Kidney (tissue), 14 donors: ENCODE data around the gene SECTM1. TPM values are rescaled to one million over a fixed set of nuclear protein-coding genes. Genes with fewer than 3 reads are reported as not detected.
A peak's percentile ranks its signal among the peaks of the same experiment; 100 is the strongest.

Experiments
- DNase-seq, 5 donors: peaks; one replicate each; pipeline ENCODE4 v3.0.0-alpha.2; 2013 to 2020
- FAIRE-seq: peaks from 2 replicates; lab custom pipeline; 2012; peaks lifted over from hg19 to GRCh38; lab: Jason Lieb, UNC
- H3K27ac ChIP-seq, 2 donors: one replicate each; pipeline ENCODE4 v1.7.0; 2013; ENCODE audit warnings: low read depth in 2 of 2, low read length in 2 of 2, inconsistent platforms in 1 of 2
- H3K27me3 ChIP-seq: one replicate; pipeline ENCODE4 v1.7.1; 2013; ENCODE audit warnings: low read length, inconsistent platforms; ENCODE audit not compliant: control insufficient read depth, insufficient read depth
- H3K36me3 ChIP-seq, 3 donors: one replicate each; pipeline versions ENCODE4 v1.7.0 to v1.7.1; 2013; ENCODE audit warnings: low read length in 3 of 3, control low read depth in 1 of 3, inconsistent platforms in 1 of 3; ENCODE audit not compliant: insufficient read depth in 3 of 3, control insufficient read depth in 2 of 3
- H3K4me1 ChIP-seq, 3 donors: one replicate each; pipeline versions ENCODE4 v1.7.0 to v1.7.1; 2013; ENCODE audit warnings: low read length in 3 of 3, inconsistent platforms in 1 of 3, low read depth in 1 of 3; ENCODE audit not compliant: control insufficient read depth in 2 of 3, insufficient read depth in 2 of 3
- H3K4me3 ChIP-seq, 3 donors: one replicate each; pipeline versions ENCODE4 v1.7.0 to v1.8.1; 2013; ENCODE audit warnings: low read length in 3 of 3, control low read depth in 1 of 3, inconsistent platforms in 1 of 3
- H3K9ac ChIP-seq, 3 donors: one replicate each; pipeline versions ENCODE4 v1.7.0 to v1.7.1; 2013; ENCODE audit warnings: low read length in 3 of 3, control low read depth in 1 of 3, inconsistent platforms in 1 of 3
- H3K9me3 ChIP-seq, 3 donors: one replicate each; pipeline versions ENCODE4 v1.7.0 to v1.7.1; 2013; ENCODE audit warnings: low read length in 3 of 3, control low read depth in 1 of 3, inconsistent platforms in 1 of 3; ENCODE audit not compliant: control insufficient read depth in 2 of 3, insufficient read depth in 1 of 3
- intact Hi-C: fragments of 100-400 bp; cut with DNase I; formaldehyde crosslinking; loops from one replicate; pipeline ENCODE4 v1.11.1; 2022
- polyA plus RNA-seq: library from polyadenylated mRNA; stranded (reverse); fragments of 350-450 nt; fragmentation: Illumina TruSeq; extraction: RNeasy Lipid Tissue Mini Kit (QIAGEN cat#74804); gene quantifications from one replicate; pipeline ENCODE4 v1.2.3, GENCODE V29; 2014; ENCODE audit warnings: low read depth, low replicate concordance; ENCODE audit not compliant: insufficient read depth
- total RNA-seq: library from RNA; stranded (reverse); fragmentation: NEBNext Ultra II Directional; extraction: Animal tissue kit (Norgen Biotek cat#: 25700); gene quantifications from one replicate; pipeline ENCODE4 v1.2.1, GENCODE V29; 2021
- TF ChIP-seq, protein P1 (sequence below): IDR thresholded peaks from 3 replicates; pipeline ENCODE4 v1.5.1; 2012; ENCODE audit warnings: mild to moderate bottlenecking, moderate library complexity, borderline replicate concordance; ENCODE audit not compliant: insufficient read depth; ENCODE audit errors: extremely low read depth
- donor health status: control.
- donor health status: control.
- donor health status: control.
- donor health status: control.
- donor health status: control.
- donor health status: DM: yes; HTN: yes; CAD: no.
- donor health status: Normal renal cell carcinoma (clear cell type).

The SECTM1 gene
- total and polyA plus RNA-seq, 2 donors from 2014 or later, result 15.4 to 87.5 TPM

- Histone ChIP-seq H3K36me3 (no peaks in the 10 kb centered on the region), H3K27me3 (peaks cover 3% of the 10 kb centered on the region), H3K9me3 (no peaks in the 10 kb centered on the region), H3K4me1 (peaks cover 0 to 8% (median 0%) of the 10 kb centered on the region in 3 donors), H3K27ac (no peak overlapping the region), H3K9ac (no peak overlapping the region), H3K4me3 (no peak overlapping the region)
- intact Hi-C loops, result loop anchor here (5.0 to 10.0 kb wide), 2 partner anchors 190 to 417 kb away; no protein-coding TSS in a partner anchor
- FAIRE-seq, result no peak
- TF ChIP-seq, protein P1, sequence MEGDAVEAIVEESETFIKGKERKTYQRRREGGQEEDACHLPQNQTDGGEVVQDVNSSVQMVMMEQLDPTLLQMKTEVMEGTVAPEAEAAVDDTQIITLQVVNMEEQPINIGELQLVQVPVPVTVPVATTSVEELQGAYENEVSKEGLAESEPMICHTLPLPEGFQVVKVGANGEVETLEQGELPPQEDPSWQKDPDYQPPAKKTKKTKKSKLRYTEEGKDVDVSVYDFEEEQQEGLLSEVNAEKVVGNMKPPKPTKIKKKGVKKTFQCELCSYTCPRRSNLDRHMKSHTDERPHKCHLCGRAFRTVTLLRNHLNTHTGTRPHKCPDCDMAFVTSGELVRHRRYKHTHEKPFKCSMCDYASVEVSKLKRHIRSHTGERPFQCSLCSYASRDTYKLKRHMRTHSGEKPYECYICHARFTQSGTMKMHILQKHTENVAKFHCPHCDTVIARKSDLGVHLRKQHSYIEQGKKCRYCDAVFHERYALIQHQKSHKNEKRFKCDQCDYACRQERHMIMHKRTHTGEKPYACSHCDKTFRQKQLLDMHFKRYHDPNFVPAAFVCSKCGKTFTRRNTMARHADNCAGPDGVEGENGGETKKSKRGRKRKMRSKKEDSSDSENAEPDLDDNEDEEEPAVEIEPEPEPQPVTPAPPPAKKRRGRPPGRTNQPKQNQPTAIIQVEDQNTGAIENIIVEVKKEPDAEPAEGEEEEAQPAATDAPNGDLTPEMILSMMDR, result no peak
- DNase-seq, result no peak
These were observed 23.8 kb upstream of the SECTM1 start for GRCh38 chr17:82357394-82357793.

GRCh38 chr17:82356845-82357355 is 23.3 kb upstream of the SECTM1 start:
- no peak for FAIRE-seq
- Histone ChIP-seq H3K4me3 (no peak overlapping the region), H3K27ac (no peak overlapping the region), H3K36me3 (no peaks in the 10 kb centered on the region), H3K9me3 (no peaks in the 10 kb centered on the region), H3K27me3 (peaks cover 3% of the 10 kb centered on the region), H3K9ac (no peak overlapping the region), H3K4me1 (peaks cover 0 to 8% (median 0%) of the 10 kb centered on the region in 3 donors)
- TF ChIP-seq, protein P1, result no peak
- intact Hi-C loops, result loop anchor here (5.0 to 10.0 kb wide), 2 partner anchors 190 to 418 kb away; no protein-coding TSS in a partner anchor
- peak in 1 of 5 donors; percentile 65 for DNase-seq

DNA sequence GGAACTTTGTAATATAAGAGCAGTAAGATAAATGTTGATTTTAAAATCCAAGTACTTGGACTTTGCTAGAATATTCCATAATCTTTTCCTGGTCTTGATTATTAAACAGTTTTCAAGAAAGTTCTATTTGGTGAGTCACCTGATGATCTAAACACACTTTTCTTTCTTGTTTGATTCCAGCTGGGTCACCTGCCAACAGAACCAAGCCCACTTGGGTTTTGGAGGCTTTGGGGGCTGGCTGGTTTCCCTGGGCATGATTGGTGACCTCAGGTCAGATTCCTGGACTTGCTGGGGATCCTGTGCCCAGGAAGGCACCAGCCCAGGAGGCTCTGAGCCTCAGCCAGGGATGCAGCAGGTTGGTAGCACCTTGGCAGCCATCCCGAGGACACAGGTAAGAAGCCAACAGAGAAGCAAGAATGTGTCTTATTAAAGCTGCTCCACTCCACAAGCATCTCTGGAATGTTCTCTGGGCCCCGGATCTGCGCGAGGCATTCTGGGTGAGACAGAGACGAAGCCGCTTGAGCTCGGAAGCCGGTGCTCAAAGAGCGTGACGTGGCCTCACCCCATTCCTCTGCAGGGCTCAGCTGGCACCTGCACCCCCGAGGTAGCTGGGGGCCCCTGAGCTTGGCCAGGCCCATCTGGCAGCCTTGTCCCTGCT is 22.3 kb upstream of the SECTM1 start:
- no peaks in the 10 kb centered on the region for H3K36me3 ChIP-seq
- H3K4me3 ChIP-seq, result no peak overlapping the region
- no peak overlapping the region for H3K27ac ChIP-seq
- DNase-seq, result peak in 4 of 5 donors; percentile 74 to 88 (median 78)
- H3K9me3 ChIP-seq, result no peaks in the 10 kb centered on the region
- no peak for FAIRE-seq
- H3K9ac ChIP-seq, result no peak overlapping the region
- peaks cover 3% of the 10 kb centered on the region for H3K27me3 ChIP-seq
- intact Hi-C loops, result loop anchor here (5.0 to 10.0 kb wide), 2 partner anchors 191 to 419 kb away; no protein-coding TSS in a partner anchor
- TF ChIP-seq, protein P1, result no peak
- H3K4me1 ChIP-seq, result peaks cover 0 to 8% (median 0%) of the 10 kb centered on the region in 3 donors
